PFSK-1 (cell line): ENCODE measurements around the gene ARCN1.

ENCODE experiments used
- SIN3A ChIP-seq: IDR thresholded peaks from 2 replicates; pipeline ENCODE4 v1.6.1; 2012; ENCODE audit warnings: mild to moderate bottlenecking, low read length, moderate library complexity, borderline replicate concordance; ENCODE audit not compliant: insufficient read depth
- TAF1 ChIP-seq: IDR thresholded peaks from 2 replicates; pipeline ENCODE4 v1.6.1; 2012; ENCODE audit warnings: low read length, control low read depth, borderline replicate concordance; ENCODE audit not compliant: insufficient read depth

GRCh38 chr11:118646393-118646792 lies 74.2 kb downstream of the ARCN1 start:
- TF ChIP-seq TAF1 (no peak), SIN3A (no peak)
